ENCODE measurements around the gene WDFY4. TPM values are rescaled to one million over a fixed set of nuclear protein-coding genes. Genes with fewer than 3 reads are reported as not detected.

The WDFY4 gene
- total and polyA plus RNA-seq, 7 experiments from 2014 or later, result 0.12 to 39.3 (median 1.5) TPM

GRCh38 chr10:49008505-49009198, 324.0 kb downstream of the WDFY4 start:
- ChIA-PET POLR2A (no interaction called here), CTCF (no interaction called here)
- no peak overlapping the region for H3K27ac Mint-ChIP-seq
- H3K27me3 Mint-ChIP-seq, result peaks cover 0 to 9% (median 0%) of the 10 kb centered on the region in 5 donors
- H3K36me3 ChIP-seq (ENCODE audit: control insufficient read depth in 2 of 3, insufficient read depth in 3 of 3, low read length in 3 of 3), result no peaks in the 10 kb centered on the region
- no peaks in the 10 kb centered on the region for H3K36me3 Mint-ChIP-seq
- intact Hi-C loops (cut with micrococcal nuclease), result no loop called here
- H3K9me3 Mint-ChIP-seq, result peaks cover 0 to 4% (median 0%) of the 10 kb centered on the region in 11 donors
- ATAC-seq (peak; percentile 16), DNase-seq (no peak)
- H3K4me1 Mint-ChIP-seq, result no peaks in the 10 kb centered on the region
- no peak overlapping the region for H3K4me3 Mint-ChIP-seq
- H3K27me3 ChIP-seq (ENCODE audit: control insufficient read depth in 2 of 2, insufficient read depth in 2 of 2, low read length in 2 of 2), result no peaks in the 10 kb centered on the region
- H3K9me3 ChIP-seq (ENCODE audit: control insufficient read depth in 2 of 3, low read length in 3 of 3), result no peaks in the 10 kb centered on the region
- H3K4me1 ChIP-seq (ENCODE audit: control insufficient read depth in 2 of 2, insufficient read depth in 2 of 2, low read length in 2 of 2), result no peaks in the 10 kb centered on the region
- H3K27ac ChIP-seq (ENCODE audit: low read depth, low read length), result no peak overlapping the region
- no peak overlapping the region for H3K4me3 ChIP-seq (ENCODE audit: low read length)

GRCh38 chr10:49009199-49009979, 324.7 kb downstream of the WDFY4 start:
- Histone ChIP-seq H3K4me1 (ENCODE audit: control insufficient read depth in 2 of 2, insufficient read depth in 2 of 2, low read length in 2 of 2) (no peaks in the 10 kb centered on the region), H3K27me3 (ENCODE audit: control insufficient read depth in 2 of 2, insufficient read depth in 2 of 2, low read length in 2 of 2) (no peaks in the 10 kb centered on the region), H3K9me3 (ENCODE audit: control insufficient read depth in 2 of 3, low read length in 3 of 3) (no peaks in the 10 kb centered on the region), H3K27ac (ENCODE audit: low read depth, low read length) (no peak overlapping the region), H3K36me3 (ENCODE audit: control insufficient read depth in 2 of 3, insufficient read depth in 3 of 3, low read length in 3 of 3) (no peaks in the 10 kb centered on the region), H3K4me3 (ENCODE audit: low read length) (no peak overlapping the region)
- intact Hi-C loops (cut with micrococcal nuclease), result no loop called here
- Mint-ChIP-seq H3K4me3 (no peak overlapping the region), H3K36me3 (no peaks in the 10 kb centered on the region), H3K4me1 (no peaks in the 10 kb centered on the region), H3K27ac (no peak overlapping the region), H3K27me3 (peaks cover 0 to 9% (median 0%) of the 10 kb centered on the region in 5 donors), H3K9me3 (peaks cover 0 to 4% (median 0%) of the 10 kb centered on the region in 11 donors)
- ChIA-PET POLR2A (no interaction called here), CTCF (no interaction called here)
- ATAC-seq (no peak), DNase-seq (no peak)

- no peaks in the 10 kb centered on the region for H3K36me3 ChIP-seq (ENCODE audit: control insufficient read depth in 2 of 3, insufficient read depth in 3 of 3, low read length in 3 of 3)
- H3K9me3 ChIP-seq (ENCODE audit: control insufficient read depth in 2 of 3, low read length in 3 of 3), result no peaks in the 10 kb centered on the region
- DNase-seq (no peak), ATAC-seq (no peak)
- H3K4me1 ChIP-seq (ENCODE audit: control insufficient read depth in 2 of 2, insufficient read depth in 2 of 2, low read length in 2 of 2), result no peaks in the 10 kb centered on the region
- Mint-ChIP-seq H3K27ac (no peak overlapping the region), H3K4me1 (no peaks in the 10 kb centered on the region), H3K9me3 (peaks cover 0 to 4% (median 0%) of the 10 kb centered on the region in 11 donors), H3K36me3 (no peaks in the 10 kb centered on the region), H3K27me3 (peaks cover 0 to 9% (median 0%) of the 10 kb centered on the region in 5 donors), H3K4me3 (no peak overlapping the region)
- no peak overlapping the region for H3K4me3 ChIP-seq (ENCODE audit: low read length)
- ChIA-PET POLR2A (no interaction called here), CTCF (no interaction called here)
- intact Hi-C loops (cut with micrococcal nuclease), result no loop called here
- no peaks in the 10 kb centered on the region for H3K27me3 ChIP-seq (ENCODE audit: control insufficient read depth in 2 of 2, insufficient read depth in 2 of 2, low read length in 2 of 2)
- H3K27ac ChIP-seq (ENCODE audit: low read depth, low read length), result no peak overlapping the region
Observed at GRCh38 chr10:49010295-49010694, 325.6 kb downstream of the WDFY4 start.

- Histone ChIP-seq H3K27ac (ENCODE audit: low read depth, low read length) (no peak overlapping the region), H3K9me3 (ENCODE audit: control insufficient read depth in 2 of 3, low read length in 3 of 3) (no peaks in the 10 kb centered on the region), H3K4me3 (ENCODE audit: low read length) (no peak overlapping the region), H3K27me3 (ENCODE audit: control insufficient read depth in 2 of 2, insufficient read depth in 2 of 2, low read length in 2 of 2) (no peaks in the 10 kb centered on the region), H3K4me1 (ENCODE audit: control insufficient read depth in 2 of 2, insufficient read depth in 2 of 2, low read length in 2 of 2) (no peaks in the 10 kb centered on the region), H3K36me3 (ENCODE audit: control insufficient read depth in 2 of 3, insufficient read depth in 3 of 3, low read length in 3 of 3) (no peaks in the 10 kb centered on the region)
- no peak for DNase-seq
- CTCF ChIA-PET, result no interaction called here
- Mint-ChIP-seq H3K36me3 (no peaks in the 10 kb centered on the region), H3K4me3 (no peak overlapping the region), H3K9me3 (no peaks in the 10 kb centered on the region), H3K27me3 (peaks cover 0 to 10% (median 5%) of the 10 kb centered on the region in 5 donors), H3K4me1 (no peaks in the 10 kb centered on the region), H3K27ac (no peak overlapping the region)
- POLR2A ChIA-PET, result no interaction called here
- ATAC-seq, result no peak
- intact Hi-C loops (cut with micrococcal nuclease), result no loop called here
Observed at GRCh38 chr10:49010865-49011264, 326.2 kb downstream of the WDFY4 start.

GRCh38 chr10:49011756-49012155, 327.1 kb downstream of the WDFY4 start:
- H3K27me3 Mint-ChIP-seq, result peaks cover 0 to 12% (median 8%) of the 10 kb centered on the region in 5 donors
- no peaks in the 10 kb centered on the region for H3K4me1 ChIP-seq (ENCODE audit: control insufficient read depth in 2 of 2, insufficient read depth in 2 of 2, low read length in 2 of 2)
- no peaks in the 10 kb centered on the region for H3K9me3 Mint-ChIP-seq
- H3K4me3 ChIP-seq (ENCODE audit: low read length), result no peak overlapping the region
- ATAC-seq, result no peak
- H3K27ac ChIP-seq (ENCODE audit: low read depth, low read length), result no peak overlapping the region
- intact Hi-C loops (cut with micrococcal nuclease), result no loop called here
- H3K36me3 Mint-ChIP-seq, result no peaks in the 10 kb centered on the region
- ChIA-PET CTCF (no interaction called here), POLR2A (no interaction called here)
- no peaks in the 10 kb centered on the region for H3K4me1 Mint-ChIP-seq
- H3K4me3 Mint-ChIP-seq, result no peak overlapping the region
- no peaks in the 10 kb centered on the region for H3K27me3 ChIP-seq (ENCODE audit: control insufficient read depth in 2 of 2, insufficient read depth in 2 of 2, low read length in 2 of 2)
- no peak overlapping the region for H3K27ac Mint-ChIP-seq
- no peaks in the 10 kb centered on the region for H3K9me3 ChIP-seq (ENCODE audit: control insufficient read depth in 2 of 3, low read length in 3 of 3)
- H3K36me3 ChIP-seq (ENCODE audit: control insufficient read depth in 2 of 3, insufficient read depth in 3 of 3, low read length in 3 of 3), result no peaks in the 10 kb centered on the region
- no peak for DNase-seq

- Histone ChIP-seq H3K27ac (ENCODE audit: low read depth, low read length) (no peak overlapping the region), H3K27me3 (ENCODE audit: control insufficient read depth in 2 of 2, insufficient read depth in 2 of 2, low read length in 2 of 2) (no peaks in the 10 kb centered on the region), H3K9me3 (ENCODE audit: control insufficient read depth in 2 of 3, low read length in 3 of 3) (no peaks in the 10 kb centered on the region), H3K36me3 (ENCODE audit: control insufficient read depth in 2 of 3, insufficient read depth in 3 of 3, low read length in 3 of 3) (no peaks in the 10 kb centered on the region), H3K4me1 (ENCODE audit: control insufficient read depth in 2 of 2, insufficient read depth in 2 of 2, low read length in 2 of 2) (no peaks in the 10 kb centered on the region), H3K4me3 (ENCODE audit: low read length) (no peak overlapping the region)
- ChIA-PET CTCF (no interaction called here), POLR2A (no interaction called here)
- no peak for ATAC-seq
- no peak overlapping the region for H3K4me3 Mint-ChIP-seq
- intact Hi-C loops (cut with micrococcal nuclease), result no loop called here
- H3K4me1 Mint-ChIP-seq, result no peaks in the 10 kb centered on the region
- no peak for DNase-seq
- no peak overlapping the region for H3K27ac Mint-ChIP-seq
- peaks cover 0 to 12% (median 8%) of the 10 kb centered on the region in 5 donors for H3K27me3 Mint-ChIP-seq
- H3K36me3 Mint-ChIP-seq, result no peaks in the 10 kb centered on the region
- H3K9me3 Mint-ChIP-seq, result no peaks in the 10 kb centered on the region
Observed at GRCh38 chr10:49012603-49013002, 327.9 kb downstream of the WDFY4 start.

- peaks cover 9 to 19% (median 11%) of the 10 kb centered on the region in 5 donors for H3K27me3 Mint-ChIP-seq
- peaks cover 0 to 10% (median 0%) of the 10 kb centered on the region in 11 donors for H3K9me3 Mint-ChIP-seq
- no peak overlapping the region for H3K4me3 Mint-ChIP-seq
- H3K36me3 ChIP-seq (ENCODE audit: control insufficient read depth in 2 of 3, insufficient read depth in 3 of 3, low read length in 3 of 3), result no peaks in the 10 kb centered on the region
- POLR2A ChIA-PET, result no interaction called here
- H3K4me3 ChIP-seq (ENCODE audit: low read length), result no peak overlapping the region
- H3K4me1 ChIP-seq (ENCODE audit: control insufficient read depth in 2 of 2, insufficient read depth in 2 of 2, low read length in 2 of 2), result no peaks in the 10 kb centered on the region
- H3K27ac Mint-ChIP-seq, result no peak overlapping the region
- CTCF ChIA-PET, result no interaction called here
- ATAC-seq, result no peak
- H3K27me3 ChIP-seq (ENCODE audit: control insufficient read depth in 2 of 2, insufficient read depth in 2 of 2, low read length in 2 of 2), result no peaks in the 10 kb centered on the region
- no peaks in the 10 kb centered on the region for H3K4me1 Mint-ChIP-seq
- intact Hi-C loops (cut with micrococcal nuclease), result no loop called here
- no peak overlapping the region for H3K27ac ChIP-seq (ENCODE audit: low read depth, low read length)
- DNase-seq, result no peak
- H3K9me3 ChIP-seq (ENCODE audit: control insufficient read depth in 2 of 3, low read length in 3 of 3), result no peaks in the 10 kb centered on the region
- H3K36me3 Mint-ChIP-seq, result no peaks in the 10 kb centered on the region
Observed at GRCh38 chr10:49015700-49016099, 331.0 kb downstream of the WDFY4 start.
